A549 (cell line): ENCODE data around the gene ABL1.

ENCODE experiments used
- POLR2A ChIP-seq: IDR thresholded peaks from 2 replicates; pipeline ENCODE4 v1.6.1; 2012; ENCODE audit warnings: mild to moderate bottlenecking, low read length
- RAD21 ChIP-seq, 2 experiments: fragments of >200 bp in 1 of 2; sonication (Bioruptor Twin) in 1 of 2; formaldehyde crosslinking in 1 of 2; IDR thresholded peaks in 1 of 2; conservative IDR thresholded peaks in 1 of 2; 2 replicates in 1 of 2; 3 replicates in 1 of 2; pipeline ENCODE4 v1.6.1; 2012 to 2018; ENCODE audit warnings: inconsistent platforms in 1 of 2
- RCOR1 ChIP-seq: fragments of 150-350 bp; IDR thresholded peaks from 2 replicates; pipeline ENCODE4 v1.6.1; 2014; ENCODE audit warnings: antibody characterized with exemption, low read length, low read depth
- TF ChIP-seq, protein P1 (sequence below): fragments of >200 bp; sonication (Bioruptor Twin); formaldehyde crosslinking; IDR thresholded peaks from 3 replicates; pipeline ENCODE4 v1.5.1; 2016
- TF ChIP-seq, protein P2 (sequence below): fragments of 200-600 bp; sonication (generic); IDR thresholded peaks from 2 replicates; pipeline ENCODE4 v1.6.1; 2016; ENCODE audit warnings: antibody characterized with exemption, mild to moderate bottlenecking, moderate library complexity

DNA sequence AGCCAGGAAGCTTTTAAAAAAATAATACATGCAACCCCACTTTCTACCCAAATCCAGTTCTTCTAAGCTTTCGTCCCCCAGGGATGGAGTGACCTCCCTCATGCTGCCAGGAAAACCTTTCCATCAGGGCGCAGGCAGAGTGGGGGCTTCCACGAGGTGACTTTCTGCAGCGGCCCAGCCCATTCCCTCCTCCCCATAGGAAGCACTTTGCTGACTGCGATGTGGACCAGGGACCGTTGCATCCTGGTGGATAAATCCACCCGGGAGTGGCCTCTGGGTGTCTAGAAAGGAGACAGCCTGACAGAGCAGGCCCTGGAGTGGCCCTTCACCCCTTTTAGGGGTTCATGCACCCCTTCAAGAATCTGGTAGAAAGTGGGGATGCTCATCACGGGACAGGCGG lies 60.0 kb downstream of the ABL1 start:
- no peak for TF ChIP-seq RCOR1
- TF ChIP-seq, protein P1, sequence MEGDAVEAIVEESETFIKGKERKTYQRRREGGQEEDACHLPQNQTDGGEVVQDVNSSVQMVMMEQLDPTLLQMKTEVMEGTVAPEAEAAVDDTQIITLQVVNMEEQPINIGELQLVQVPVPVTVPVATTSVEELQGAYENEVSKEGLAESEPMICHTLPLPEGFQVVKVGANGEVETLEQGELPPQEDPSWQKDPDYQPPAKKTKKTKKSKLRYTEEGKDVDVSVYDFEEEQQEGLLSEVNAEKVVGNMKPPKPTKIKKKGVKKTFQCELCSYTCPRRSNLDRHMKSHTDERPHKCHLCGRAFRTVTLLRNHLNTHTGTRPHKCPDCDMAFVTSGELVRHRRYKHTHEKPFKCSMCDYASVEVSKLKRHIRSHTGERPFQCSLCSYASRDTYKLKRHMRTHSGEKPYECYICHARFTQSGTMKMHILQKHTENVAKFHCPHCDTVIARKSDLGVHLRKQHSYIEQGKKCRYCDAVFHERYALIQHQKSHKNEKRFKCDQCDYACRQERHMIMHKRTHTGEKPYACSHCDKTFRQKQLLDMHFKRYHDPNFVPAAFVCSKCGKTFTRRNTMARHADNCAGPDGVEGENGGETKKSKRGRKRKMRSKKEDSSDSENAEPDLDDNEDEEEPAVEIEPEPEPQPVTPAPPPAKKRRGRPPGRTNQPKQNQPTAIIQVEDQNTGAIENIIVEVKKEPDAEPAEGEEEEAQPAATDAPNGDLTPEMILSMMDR, result no peak
- no peak for TF ChIP-seq POLR2A
- TF ChIP-seq, protein P2, sequence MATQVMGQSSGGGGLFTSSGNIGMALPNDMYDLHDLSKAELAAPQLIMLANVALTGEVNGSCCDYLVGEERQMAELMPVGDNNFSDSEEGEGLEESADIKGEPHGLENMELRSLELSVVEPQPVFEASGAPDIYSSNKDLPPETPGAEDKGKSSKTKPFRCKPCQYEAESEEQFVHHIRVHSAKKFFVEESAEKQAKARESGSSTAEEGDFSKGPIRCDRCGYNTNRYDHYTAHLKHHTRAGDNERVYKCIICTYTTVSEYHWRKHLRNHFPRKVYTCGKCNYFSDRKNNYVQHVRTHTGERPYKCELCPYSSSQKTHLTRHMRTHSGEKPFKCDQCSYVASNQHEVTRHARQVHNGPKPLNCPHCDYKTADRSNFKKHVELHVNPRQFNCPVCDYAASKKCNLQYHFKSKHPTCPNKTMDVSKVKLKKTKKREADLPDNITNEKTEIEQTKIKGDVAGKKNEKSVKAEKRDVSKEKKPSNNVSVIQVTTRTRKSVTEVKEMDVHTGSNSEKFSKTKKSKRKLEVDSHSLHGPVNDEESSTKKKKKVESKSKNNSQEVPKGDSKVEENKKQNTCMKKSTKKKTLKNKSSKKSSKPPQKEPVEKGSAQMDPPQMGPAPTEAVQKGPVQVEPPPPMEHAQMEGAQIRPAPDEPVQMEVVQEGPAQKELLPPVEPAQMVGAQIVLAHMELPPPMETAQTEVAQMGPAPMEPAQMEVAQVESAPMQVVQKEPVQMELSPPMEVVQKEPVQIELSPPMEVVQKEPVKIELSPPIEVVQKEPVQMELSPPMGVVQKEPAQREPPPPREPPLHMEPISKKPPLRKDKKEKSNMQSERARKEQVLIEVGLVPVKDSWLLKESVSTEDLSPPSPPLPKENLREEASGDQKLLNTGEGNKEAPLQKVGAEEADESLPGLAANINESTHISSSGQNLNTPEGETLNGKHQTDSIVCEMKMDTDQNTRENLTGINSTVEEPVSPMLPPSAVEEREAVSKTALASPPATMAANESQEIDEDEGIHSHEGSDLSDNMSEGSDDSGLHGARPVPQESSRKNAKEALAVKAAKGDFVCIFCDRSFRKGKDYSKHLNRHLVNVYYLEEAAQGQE, result no peak
- TF ChIP-seq RAD21 (conservative IDR thresholded peaks at IDR 0.05 in 1 of 2, IDR thresholded peaks at IDR 0.05 in 1 of 2), result no peak
